ENCODE results near the gene CDH23. TPM values are rescaled to one million over a fixed set of nuclear protein-coding genes. Genes with fewer than 3 reads are reported as not detected.
A peak's percentile ranks its signal among the peaks of the same experiment; 100 is the strongest.

CDH23 gene
- total RNA-seq, 2 donors from 2014 or later: 4.7 to 8.0 TPM

- no peak for DNase-seq
- intact Hi-C loops (cut with DNase I): no loop called here
- no peak for ATAC-seq
Observed at GRCh38 chr10:71432101-71432905, 35.6 kb downstream of the CDH23 start.

- intact Hi-C loops (cut with DNase I): no loop called here
- no peak for DNase-seq
Observed at GRCh38 chr10:71432956-71433767, 36.4 kb downstream of the CDH23 start.

GRCh38 chr10:71433768-71434744 lies 37.3 kb downstream of the CDH23 start:
- intact Hi-C loops (cut with DNase I): no loop called here
- no peak for DNase-seq
- ATAC-seq: no peak

More at GRCh38 chr10:71432956-71433767, 36.4 kb downstream of the CDH23 start:
- ATAC-seq: no peak

- intact Hi-C loops (cut with DNase I): no loop called here
- ATAC-seq (no peak), DNase-seq (no peak)
Observed at GRCh38 chr10:71434760-71435394, 38.2 kb downstream of the CDH23 start.

- DNase-seq (peak; percentile 29), ATAC-seq (peak; percentile 48 to 57)
- intact Hi-C loops (cut with DNase I): no loop called here
Observed at GRCh38 chr10:71435571-71436267, 39.0 kb downstream of the CDH23 start.

GRCh38 chr10:71436268-71437125 lies 39.8 kb downstream of the CDH23 start:
- intact Hi-C loops (cut with DNase I): no loop called here
- ATAC-seq (peak in 1 of 2 donors; percentile 38), DNase-seq (no peak)

GRCh38 chr10:71437537-71438092 lies 40.9 kb downstream of the CDH23 start:
- DNase-seq: no peak
- intact Hi-C loops (cut with DNase I): no loop called here
- peak in 1 of 2 donors; percentile 75 for ATAC-seq

GRCh38 chr10:71438761-71439160 lies 42.0 kb downstream of the CDH23 start:
- intact Hi-C loops (cut with DNase I): no loop called here
- ATAC-seq (no peak), DNase-seq (no peak)

GRCh38 chr10:71439670-71440425 lies 43.1 kb downstream of the CDH23 start:
- ATAC-seq: no peak
- DNase-seq: no peak
- intact Hi-C loops (cut with DNase I): no loop called here

GRCh38 chr10:71440506-71441035 lies 43.9 kb downstream of the CDH23 start:
- intact Hi-C loops (cut with DNase I): no loop called here
- no peak for DNase-seq
- ATAC-seq: peak in 1 of 2 donors; percentile 45

GRCh38 chr10:71442000-71442399 lies 45.3 kb downstream of the CDH23 start:
- ATAC-seq (no peak), DNase-seq (no peak)
- intact Hi-C loops (cut with DNase I): no loop called here

GRCh38 chr10:71442859-71443570 lies 46.3 kb downstream of the CDH23 start:
- DNase-seq: no peak
- intact Hi-C loops (cut with DNase I): no loop called here
- ATAC-seq: no peak

- DNase-seq (no peak), ATAC-seq (no peak)
- intact Hi-C loops (cut with DNase I): no loop called here
Observed at GRCh38 chr10:71443676-71444075, 47.0 kb downstream of the CDH23 start.

- DNase-seq: no peak
- intact Hi-C loops (cut with DNase I): no loop called here
- no peak for ATAC-seq
Observed at GRCh38 chr10:71444284-71445054, 47.7 kb downstream of the CDH23 start.

- ATAC-seq (no peak), DNase-seq (no peak)
Observed at GRCh38 chr10:71447676-71448075, 51.0 kb downstream of the CDH23 start.

More at GRCh38 chr10:71447676-71448075, 51.0 kb downstream of the CDH23 start:
- intact Hi-C loops (cut with DNase I): no loop called here
